Activated naive CD4-positive, alpha-beta T cell treated with anti-CD3 and anti-CD28 coated beads for 36 hours (primary cell): ENCODE results near the gene TCF12. TPM values are rescaled to one million over a fixed set of nuclear protein-coding genes. Genes with fewer than 3 reads are reported as not detected.

Experiments used
- CTCF ChIA-PET: fragments of 350-600 bp; sonication (Branson Sonifier 250); formaldehyde crosslinking; loops from one replicate; lab custom pipeline; 2021; ENCODE audit warnings: antibody characterized with exemption; lab: Charles Lee
- DNase-seq: peaks from one replicate; pipeline ENCODE4 v3.0.0-alpha.2; 2020
- H3K27ac Mint-ChIP-seq: one replicate; pipeline ENCODE4 v1.8.0; 2021; ENCODE audit warnings: mild to moderate bottlenecking, mixed read lengths
- H3K27me3 Mint-ChIP-seq: one replicate; pipeline ENCODE4 v1.8.0; 2021; ENCODE audit warnings: low read depth, mixed read lengths
- H3K36me3 Mint-ChIP-seq: one replicate; pipeline ENCODE4 v1.8.0; 2021; ENCODE audit warnings: low read depth, mixed read lengths
- H3K4me1 Mint-ChIP-seq: one replicate; pipeline ENCODE4 v1.8.0; 2021; ENCODE audit warnings: low read depth, mixed read lengths
- H3K4me3 Mint-ChIP-seq: one replicate; pipeline ENCODE4 v1.8.0; 2021; ENCODE audit warnings: mild to moderate bottlenecking, moderate library complexity, mixed read lengths
- H3K9me3 Mint-ChIP-seq: one replicate; pipeline ENCODE4 v1.8.0; 2021; ENCODE audit warnings: mixed read lengths
- intact Hi-C: fragments of 100-400 bp; cut with micrococcal nuclease; formaldehyde crosslinking; loops from one replicate; pipeline ENCODE4 v1.15.1; 2023
- total RNA-seq, 2 experiments: library from RNA; stranded (reverse); gene quantifications; one replicate each; pipeline ENCODE4 v1.2.3, GENCODE V29; 2021

Gene TCF12
- total RNA-seq, 2 experiments from 2014 or later = 65.7 to 70.7 TPM

DNA sequence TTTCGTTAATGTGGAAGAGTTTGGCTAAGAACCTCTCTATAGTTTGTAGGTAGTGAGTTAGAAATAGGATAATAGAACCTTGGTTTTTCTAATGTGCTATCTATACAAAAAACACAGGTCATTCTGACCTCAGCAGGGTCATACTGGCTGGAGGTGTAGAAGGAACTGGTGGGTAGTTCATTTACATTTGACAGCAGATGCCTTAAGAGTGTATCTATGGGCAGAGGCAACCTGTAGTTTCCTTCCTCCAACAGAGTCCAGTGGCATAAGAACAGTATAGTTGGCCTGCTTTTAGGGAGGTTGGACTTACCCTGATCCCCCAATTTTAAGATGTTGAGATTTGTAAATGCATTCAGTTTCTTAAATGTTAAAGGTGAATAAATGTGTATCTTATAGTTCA lies 152.2 kb downstream of the TCF12 start:
- Mint-ChIP-seq H3K9me3 (no peaks in the 10 kb centered on the region), H3K36me3 (peaks cover 2% of the 10 kb centered on the region), H3K4me3 (no peak overlapping the region), H3K27ac (no peak overlapping the region), H3K27me3 (no peaks in the 10 kb centered on the region), H3K4me1 (peaks cover 33% of the 10 kb centered on the region)
- intact Hi-C loops = no loop called here
- CTCF ChIA-PET = no interaction called here
- no peak for DNase-seq

DNA sequence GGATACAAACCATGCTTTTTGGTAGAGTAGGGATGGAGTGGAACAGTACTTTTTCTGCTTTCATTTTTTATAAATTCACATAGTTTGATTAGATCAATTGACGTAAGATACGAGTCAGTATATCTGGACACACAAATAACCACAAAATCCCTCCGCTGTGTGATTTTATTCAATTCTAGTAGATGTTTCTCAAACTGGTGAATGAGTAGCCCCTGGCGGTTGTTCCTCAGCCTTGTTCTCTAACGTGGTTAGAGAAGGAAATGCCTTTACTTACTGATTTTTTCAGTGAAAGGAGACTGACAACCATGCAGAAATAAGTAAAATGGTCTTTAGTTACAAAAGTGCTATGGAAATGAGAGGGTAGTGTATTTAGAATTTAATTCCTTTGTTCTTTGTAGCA lies 161.0 kb downstream of the TCF12 start:
- Mint-ChIP-seq H3K9me3 (no peaks in the 10 kb centered on the region), H3K27me3 (no peaks in the 10 kb centered on the region), H3K4me3 (no peak overlapping the region), H3K4me1 (peaks cover 19% of the 10 kb centered on the region), H3K27ac (no peak overlapping the region), H3K36me3 (peaks cover 2% of the 10 kb centered on the region)
- DNase-seq = peak; percentile 12
- CTCF ChIA-PET = no interaction called here
- intact Hi-C loops = loop anchor here (5.0 kb wide), 1 partner anchor 162 kb away; the partner anchor contains the start of gene TCF12

DNA sequence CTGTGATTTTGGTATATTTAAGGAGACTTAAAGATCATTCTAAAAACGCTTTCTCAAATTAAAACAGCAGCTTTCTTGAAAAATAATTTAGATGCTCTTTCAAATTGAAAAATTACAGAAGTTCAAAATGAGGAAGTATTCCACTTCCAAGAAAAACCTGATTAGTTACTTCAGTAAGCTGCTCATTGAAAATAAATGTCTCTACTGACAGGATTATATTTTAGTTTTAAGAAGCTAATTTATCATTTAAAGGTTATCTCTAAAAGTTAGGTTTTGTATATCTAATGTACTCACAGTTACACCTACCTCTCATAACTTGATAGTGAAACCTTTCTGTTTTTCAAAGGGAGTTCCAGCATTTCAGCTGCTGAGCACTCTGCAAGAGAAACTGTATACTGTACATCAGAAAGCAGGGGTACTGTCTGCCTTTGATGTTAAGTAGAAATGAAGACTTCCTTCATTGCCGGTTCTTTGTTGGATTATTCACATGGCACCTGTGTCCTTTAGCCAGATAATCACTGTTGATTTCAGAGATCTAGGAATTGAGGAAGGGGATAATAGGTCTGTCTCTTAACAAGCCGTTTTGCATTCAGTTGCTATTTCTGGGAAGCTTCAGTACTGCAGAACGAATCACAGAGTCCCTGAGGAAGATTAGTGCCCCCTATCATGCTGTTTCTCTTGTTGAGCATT lies 161.6 kb downstream of the TCF12 start:
- Mint-ChIP-seq H3K27me3 (no peaks in the 10 kb centered on the region), H3K27ac (no peak overlapping the region), H3K36me3 (peaks cover 1% of the 10 kb centered on the region), H3K9me3 (no peaks in the 10 kb centered on the region), H3K4me3 (no peak overlapping the region), H3K4me1 (peaks cover 19% of the 10 kb centered on the region)
- intact Hi-C loops = loop anchor here (5.0 kb wide), 1 partner anchor 163 kb away; the partner anchor contains the start of gene TCF12
- CTCF ChIA-PET = no interaction called here
- DNase-seq = no peak

DNA sequence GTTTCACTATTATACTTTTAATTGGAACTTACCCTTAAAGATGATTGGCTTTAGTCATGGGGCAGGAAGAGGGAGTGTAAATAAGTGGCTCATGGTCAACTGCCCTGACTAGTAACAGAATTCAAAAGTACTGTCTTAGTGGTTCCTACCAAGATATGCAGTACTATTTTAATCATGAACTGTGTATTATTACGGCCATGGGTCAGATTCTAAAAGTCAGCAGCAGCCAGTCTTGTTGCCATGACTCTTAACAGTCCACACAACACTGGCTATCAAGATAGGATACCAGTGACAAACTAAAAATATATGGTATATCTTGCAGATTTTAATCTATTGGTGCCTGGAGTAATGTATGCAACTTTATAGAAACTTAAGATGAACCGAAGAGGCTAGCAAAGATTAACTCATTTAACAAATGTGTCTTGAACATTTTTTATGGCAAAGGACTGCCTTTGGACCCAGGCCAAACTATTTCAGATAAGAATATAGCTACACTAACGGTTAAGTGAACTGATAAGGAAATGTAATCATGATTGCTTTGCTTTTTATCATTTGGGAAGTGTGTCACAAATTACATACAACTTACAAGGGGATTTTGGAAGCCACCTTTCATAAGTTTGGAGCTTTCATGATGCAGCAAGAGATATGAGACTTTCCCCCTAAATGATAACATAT lies 163.7 kb downstream of the TCF12 start:
- intact Hi-C loops = no loop called here
- Mint-ChIP-seq H3K27ac (no peak overlapping the region), H3K9me3 (no peaks in the 10 kb centered on the region), H3K4me1 (peaks cover 19% of the 10 kb centered on the region), H3K36me3 (no peaks in the 10 kb centered on the region), H3K27me3 (no peaks in the 10 kb centered on the region), H3K4me3 (no peak overlapping the region)
- CTCF ChIA-PET = interaction anchor here (0.6 kb wide), 2 partner anchors 78 to 386 kb away, joined by 3 to 4 read pairs; no protein-coding TSS in a partner anchor
- no peak for DNase-seq

DNA sequence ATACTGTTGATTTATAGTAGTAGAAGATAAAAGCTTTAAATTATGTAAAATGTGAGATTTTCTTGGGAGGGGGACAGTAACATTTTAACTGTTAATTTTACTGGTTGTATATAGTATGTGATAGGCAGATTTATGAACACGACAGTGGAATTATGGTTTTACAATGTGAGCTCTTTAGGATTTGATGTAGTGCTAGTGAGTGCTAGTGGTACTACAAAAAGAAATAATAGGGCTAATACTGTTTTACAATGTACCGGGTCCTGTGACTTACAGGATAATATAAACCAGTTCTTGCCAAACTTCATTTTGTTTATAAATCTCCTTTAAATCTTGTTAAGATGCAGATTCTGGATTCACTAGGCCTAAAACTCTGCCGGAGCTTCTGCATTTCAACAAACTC lies 165.7 kb downstream of the TCF12 start:
- Mint-ChIP-seq H3K27me3 (no peaks in the 10 kb centered on the region), H3K4me3 (no peak overlapping the region), H3K4me1 (peaks cover 15% of the 10 kb centered on the region), H3K9me3 (no peaks in the 10 kb centered on the region), H3K36me3 (no peaks in the 10 kb centered on the region), H3K27ac (no peak overlapping the region)
- no peak for DNase-seq
- CTCF ChIA-PET = no interaction called here
- intact Hi-C loops = no loop called here

DNA sequence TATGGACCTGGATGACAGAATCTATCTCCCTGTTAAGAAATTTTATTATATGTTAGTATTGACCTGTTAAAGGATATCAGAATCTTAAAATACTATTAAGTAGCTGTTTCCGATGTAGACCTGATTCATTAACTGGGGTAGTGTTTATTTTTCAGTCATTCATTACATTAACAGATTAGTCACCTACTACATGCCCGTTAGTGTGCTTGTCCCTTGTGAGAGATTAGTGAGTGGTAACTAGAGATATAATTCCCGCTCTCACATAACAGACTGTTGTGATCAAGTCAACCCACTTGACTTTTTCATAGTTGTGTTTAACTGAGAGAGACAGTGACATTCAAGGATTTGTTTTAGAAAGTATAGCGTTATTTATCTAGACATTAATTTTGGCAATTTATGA lies 166.8 kb downstream of the TCF12 start:
- Mint-ChIP-seq H3K27ac (no peak overlapping the region), H3K4me3 (no peak overlapping the region), H3K27me3 (no peaks in the 10 kb centered on the region), H3K36me3 (no peaks in the 10 kb centered on the region), H3K9me3 (no peaks in the 10 kb centered on the region), H3K4me1 (peaks cover 9% of the 10 kb centered on the region)
- intact Hi-C loops = no loop called here
- CTCF ChIA-PET = no interaction called here
- DNase-seq = no peak

DNA sequence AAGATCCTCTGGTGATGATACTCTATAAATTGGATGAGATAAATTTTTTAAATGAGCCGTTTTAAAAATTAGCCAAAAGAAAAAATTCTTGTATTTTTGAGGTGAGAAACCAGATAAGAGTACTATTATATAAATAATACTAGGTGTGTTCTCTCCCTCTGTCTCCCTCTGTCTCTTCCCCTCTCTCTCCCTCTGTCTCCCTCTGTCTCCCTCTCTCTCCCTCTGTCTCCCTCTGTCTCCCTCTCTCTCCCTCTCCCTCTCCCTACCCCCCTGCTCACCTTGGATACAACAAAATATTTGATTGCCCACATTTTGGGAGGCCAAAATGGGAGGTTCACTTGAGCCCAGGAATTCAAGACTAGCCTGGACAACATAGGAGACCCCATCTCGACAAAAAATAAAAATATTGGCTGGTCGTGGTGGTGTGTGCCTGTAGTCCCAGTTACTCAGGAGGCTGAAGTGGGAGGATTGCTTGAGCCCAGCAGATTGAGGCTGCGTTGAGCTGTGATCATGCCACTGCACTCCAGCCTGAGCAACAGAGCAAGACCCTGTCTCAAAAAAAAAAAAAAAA lies 168.5 kb downstream of the TCF12 start:
- H3K27ac Mint-ChIP-seq = no peak overlapping the region
- DNase-seq = no peak
- peaks cover 12% of the 10 kb centered on the region for H3K4me1 Mint-ChIP-seq
- H3K9me3 Mint-ChIP-seq = no peaks in the 10 kb centered on the region
- H3K4me3 Mint-ChIP-seq = no peak overlapping the region
- peaks cover 5% of the 10 kb centered on the region for H3K36me3 Mint-ChIP-seq
- intact Hi-C loops = no loop called here
- CTCF ChIA-PET = interaction anchor here (0.6 kb wide), 1 partner anchor 1738 kb away, joined by 3 read pairs; no protein-coding TSS in a partner anchor
- H3K27me3 Mint-ChIP-seq = no peaks in the 10 kb centered on the region

DNA sequence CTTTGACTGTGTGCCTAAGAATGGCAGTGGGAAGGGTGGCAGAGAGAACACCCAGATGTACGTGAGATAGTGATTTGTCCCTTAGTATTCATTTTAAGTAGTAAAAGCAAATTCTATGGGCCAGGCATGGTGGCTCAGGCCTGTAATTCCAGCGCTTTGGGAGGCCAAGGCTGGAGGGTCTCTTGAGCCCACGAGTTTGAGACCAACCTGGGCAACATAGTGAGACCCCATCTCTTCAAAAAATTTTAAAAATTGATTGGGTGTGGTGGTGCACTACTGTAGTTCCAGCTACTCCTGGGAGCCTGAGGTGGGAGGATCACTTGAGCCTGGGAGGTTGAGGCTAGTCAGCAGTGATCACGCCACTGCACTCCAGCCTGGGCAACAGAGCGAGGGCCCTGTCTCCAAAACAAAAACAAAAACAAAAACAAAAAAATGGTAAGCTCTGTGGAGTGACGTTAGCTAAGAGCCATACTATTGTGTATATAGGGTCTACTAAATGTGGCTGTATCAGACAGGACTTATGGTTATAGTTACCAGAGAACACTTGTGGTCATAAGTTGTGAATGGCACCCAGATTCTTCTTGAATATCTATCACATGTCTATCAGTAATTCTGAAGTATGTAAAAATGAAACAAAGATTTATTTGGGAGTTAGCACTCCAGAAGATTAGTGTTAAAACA lies 171.5 kb downstream of the TCF12 start:
- Mint-ChIP-seq H3K4me3 (no peak overlapping the region), H3K27me3 (no peaks in the 10 kb centered on the region), H3K36me3 (peaks cover 14% of the 10 kb centered on the region), H3K27ac (no peak overlapping the region), H3K4me1 (peaks cover 15% of the 10 kb centered on the region), H3K9me3 (no peaks in the 10 kb centered on the region)
- intact Hi-C loops = no loop called here
- no peak for DNase-seq
- CTCF ChIA-PET = no interaction called here

DNA sequence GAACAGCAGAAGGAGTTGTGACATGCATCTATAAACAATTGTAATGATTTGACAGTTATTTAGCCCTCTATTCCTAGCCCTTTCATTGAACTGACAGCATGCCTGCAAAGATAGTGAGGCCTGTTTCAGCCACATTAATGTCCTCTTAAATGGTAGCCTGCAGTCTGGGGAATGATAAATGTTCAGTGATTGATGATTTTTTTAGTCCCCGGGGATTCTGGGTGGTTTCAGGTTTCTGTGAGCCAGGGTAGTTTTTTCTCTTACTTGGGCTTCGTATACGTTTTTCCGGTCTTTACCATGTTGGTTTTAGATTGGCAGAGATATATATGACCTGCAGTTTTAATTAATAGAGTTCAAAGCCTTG lies 172.0 kb downstream of the TCF12 start:
- H3K36me3 Mint-ChIP-seq = peaks cover 18% of the 10 kb centered on the region
- no peaks in the 10 kb centered on the region for H3K9me3 Mint-ChIP-seq
- H3K4me1 Mint-ChIP-seq = peaks cover 15% of the 10 kb centered on the region
- H3K27me3 Mint-ChIP-seq = no peaks in the 10 kb centered on the region
- no peak overlapping the region for H3K4me3 Mint-ChIP-seq
- H3K27ac Mint-ChIP-seq = no peak overlapping the region
- CTCF ChIA-PET = no interaction called here
- intact Hi-C loops = no loop called here
- DNase-seq = no peak

DNA sequence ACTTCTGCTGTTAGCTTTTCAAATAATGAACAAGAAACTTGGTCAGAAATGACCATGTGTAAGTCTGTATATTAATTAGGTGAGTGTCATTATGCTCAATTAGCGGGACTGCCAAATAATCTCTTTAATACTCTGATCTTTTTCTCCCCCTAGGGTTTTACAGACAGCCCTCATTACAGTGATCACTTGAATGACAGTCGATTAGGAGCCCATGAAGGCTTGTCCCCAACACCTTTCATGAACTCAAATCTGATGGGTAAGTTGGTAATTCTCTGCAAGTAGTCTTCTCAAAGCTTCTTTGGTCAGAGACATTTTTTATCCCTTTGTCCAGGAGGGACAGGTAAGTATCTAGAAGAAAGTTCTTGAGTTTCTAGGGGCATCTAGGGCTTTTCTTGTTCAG lies 173.2 kb downstream of the TCF12 start:
- intact Hi-C loops = no loop called here
- Mint-ChIP-seq H3K36me3 (peaks cover 18% of the 10 kb centered on the region), H3K4me1 (peaks cover 15% of the 10 kb centered on the region), H3K4me3 (no peak overlapping the region), H3K27ac (no peak overlapping the region), H3K27me3 (no peaks in the 10 kb centered on the region), H3K9me3 (no peaks in the 10 kb centered on the region)
- no peak for DNase-seq
- CTCF ChIA-PET = no interaction called here

DNA sequence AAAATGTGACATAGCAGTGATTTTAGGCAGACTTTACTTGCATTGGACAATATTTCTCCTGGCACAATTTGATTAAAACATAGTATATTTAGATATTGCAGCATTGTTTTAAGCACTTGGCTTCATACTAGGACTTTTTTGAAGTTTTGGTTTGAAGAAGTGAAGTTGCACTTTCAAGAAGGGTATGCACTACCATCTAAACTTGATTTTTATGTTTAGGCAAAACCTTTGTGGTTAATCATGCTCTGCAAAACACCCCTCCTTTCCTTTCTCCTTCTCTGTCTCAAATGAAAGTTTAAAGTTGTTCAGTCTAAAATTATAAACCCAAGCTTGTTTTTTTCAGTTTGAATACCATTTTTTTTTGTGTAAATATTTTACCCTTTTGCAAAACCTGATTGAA lies 173.8 kb downstream of the TCF12 start:
- CTCF ChIA-PET = no interaction called here
- no peak overlapping the region for H3K27ac Mint-ChIP-seq
- DNase-seq = no peak
- H3K4me1 Mint-ChIP-seq = peaks cover 15% of the 10 kb centered on the region
- intact Hi-C loops = no loop called here
- H3K4me3 Mint-ChIP-seq = no peak overlapping the region
- H3K36me3 Mint-ChIP-seq = peaks cover 18% of the 10 kb centered on the region
- no peaks in the 10 kb centered on the region for H3K27me3 Mint-ChIP-seq
- no peaks in the 10 kb centered on the region for H3K9me3 Mint-ChIP-seq
